Activated CD8-positive, alpha-beta T cell treated with anti-CD3 and anti-CD28 coated beads for 36 hours (primary cell): ENCODE results near the gene MAP7D3. TPM values are rescaled to one million over a fixed set of nuclear protein-coding genes. Genes with fewer than 3 reads are reported as not detected.
A peak's percentile ranks its signal among the peaks of the same experiment; 100 is the strongest.
"Not testable (repeated sequence)": the region's sequence is repeated elsewhere in the genome, so short reads cannot be mapped to it uniquely, and the experiment has no call there.

Experiments
- ATAC-seq: fragments of 200-7000 bp; cut with Tn5 transposase; one replicate; pipeline ENCODE4 v1.10.0; 2021; ENCODE audit warnings: mild to moderate bottlenecking, moderate library complexity
- CTCF ChIA-PET: fragments of 350-600 bp; sonication (Branson Sonifier 250); formaldehyde crosslinking; loops from one replicate; lab custom pipeline; 2021; ENCODE audit warnings: antibody characterized with exemption; lab: Charles Lee
- POLR2A ChIA-PET: fragments of 350-600 bp; sonication (Branson Sonifier 250); formaldehyde crosslinking; loops from one replicate; lab custom pipeline; 2021; ENCODE audit warnings: antibody characterized with exemption; lab: Charles Lee
- DNase-seq: peaks from one replicate; pipeline ENCODE4 v3.0.0-alpha.2; 2020
- H3K27ac Mint-ChIP-seq: one replicate; pipeline ENCODE4 v1.8.0; 2021; ENCODE audit warnings: mild to moderate bottlenecking, mixed read lengths
- H3K27me3 Mint-ChIP-seq: one replicate; pipeline ENCODE4 v1.8.0; 2021; ENCODE audit warnings: mixed read lengths
- H3K36me3 Mint-ChIP-seq: one replicate; pipeline ENCODE4 v1.8.0; 2021; ENCODE audit warnings: low read depth, mixed read lengths
- H3K4me1 Mint-ChIP-seq: one replicate; pipeline ENCODE4 v1.8.0; 2021; ENCODE audit warnings: low read depth, mixed read lengths
- H3K4me3 Mint-ChIP-seq: one replicate; pipeline ENCODE4 v1.8.0; 2021; ENCODE audit warnings: mild to moderate bottlenecking, moderate library complexity, mixed read lengths
- H3K9me3 Mint-ChIP-seq: one replicate; pipeline ENCODE4 v1.8.0; 2021; ENCODE audit warnings: mixed read lengths
- CTCF ChIP-seq: fragments of 200-600 bp; IDR thresholded peaks from one replicate; pipeline ENCODE4 v1.8.0; 2022; ENCODE audit warnings: antibody characterized with exemption, mild to moderate bottlenecking
- intact Hi-C: fragments of 100-400 bp; cut with micrococcal nuclease; formaldehyde crosslinking; loops from one replicate; pipeline ENCODE4 v1.10.0; 2022
- total RNA-seq, 2 experiments: library from RNA; stranded (reverse); gene quantifications; one replicate each; pipeline ENCODE4 v1.2.3, GENCODE V29; 2021

MAP7D3 gene
- total RNA-seq, 2 experiments from 2014 or later: 13.4 to 14.2 TPM

- no peak for ATAC-seq
- H3K4me1 Mint-ChIP-seq: peaks cover 14% of the 10 kb centered on the region
- H3K27me3 Mint-ChIP-seq: no peaks in the 10 kb centered on the region
- no peak overlapping the region for H3K27ac Mint-ChIP-seq
- intact Hi-C loops: no loop called here
- no peak for TF ChIP-seq CTCF
- ChIA-PET CTCF (interaction anchor here (1.1 to 2.6 kb wide), 2 partner anchors 11 to 13 kb away, joined by 3 to 8 read pairs; no protein-coding TSS in a partner anchor), POLR2A (no interaction called here)
- no peaks in the 10 kb centered on the region for H3K9me3 Mint-ChIP-seq
- DNase-seq: no peak
- H3K4me3 Mint-ChIP-seq: no peak overlapping the region
- no peaks in the 10 kb centered on the region for H3K36me3 Mint-ChIP-seq
Observed at GRCh38 chrX:136255541-136255940, 4.3 kb upstream of the MAP7D3 start.

- Mint-ChIP-seq H3K27me3 (no peaks in the 10 kb centered on the region), H3K36me3 (no peaks in the 10 kb centered on the region), H3K4me1 (peaks cover 12% of the 10 kb centered on the region), H3K27ac (peak overlapping the region; percentile 67), H3K9me3 (no peaks in the 10 kb centered on the region), H3K4me3 (peak overlapping the region; percentile 75)
- CTCF ChIA-PET: interaction anchor here (1.0 to 1.3 kb wide), 2 partner anchors 8 to 222 kb away, joined by 3 read pairs; no protein-coding TSS in a partner anchor
- POLR2A ChIA-PET: no interaction called here
- intact Hi-C loops: no loop called here
- DNase-seq: peak; percentile 54
- TF ChIP-seq CTCF: no peak
- ATAC-seq: peak; percentile 38
Observed at GRCh38 chrX:136250191-136251040, 784 bp downstream of the MAP7D3 start.

- Mint-ChIP-seq H3K27ac (no peak overlapping the region), H3K36me3 (peaks cover 21% of the 10 kb centered on the region), H3K4me3 (no peak overlapping the region), H3K4me1 (peaks cover 10% of the 10 kb centered on the region), H3K27me3 (no peaks in the 10 kb centered on the region), H3K9me3 (no peaks in the 10 kb centered on the region)
- intact Hi-C loops: no loop called here
- ATAC-seq (no peak), DNase-seq (no peak)
- ChIA-PET CTCF (no interaction called here), POLR2A (no interaction called here)
- TF ChIP-seq CTCF: no peak
Observed at GRCh38 chrX:136246201-136246600, 5.0 kb downstream of the MAP7D3 start.

GRCh38 chrX:136237849-136238248, 13.4 kb downstream of the MAP7D3 start:
- POLR2A ChIA-PET, ATAC-seq, H3K4me1 Mint-ChIP-seq, H3K4me3 Mint-ChIP-seq, DNase-seq, intact Hi-C loops, CTCF ChIA-PET, H3K27me3 Mint-ChIP-seq, H3K27ac Mint-ChIP-seq, H3K9me3 Mint-ChIP-seq: not testable (repeated sequence)
- peaks cover 34% of the 10 kb centered on the region for H3K36me3 Mint-ChIP-seq

- CTCF ChIA-PET: no interaction called here
- no peaks in the 10 kb centered on the region for H3K27me3 Mint-ChIP-seq
- no peak overlapping the region for H3K27ac Mint-ChIP-seq
- DNase-seq (no peak), ATAC-seq (no peak)
- no peak for TF ChIP-seq CTCF
- intact Hi-C loops: no loop called here
- peaks cover 31% of the 10 kb centered on the region for H3K36me3 Mint-ChIP-seq
- H3K4me3 Mint-ChIP-seq: no peak overlapping the region
- H3K9me3 Mint-ChIP-seq: no peaks in the 10 kb centered on the region
- H3K4me1 Mint-ChIP-seq: no peaks in the 10 kb centered on the region
- POLR2A ChIA-PET: no interaction called here
Observed at GRCh38 chrX:136237074-136237473, 14.1 kb downstream of the MAP7D3 start.
